Astrocyte of the spinal cord (primary cell): ENCODE measurements around the gene IL11RA.

ENCODE experiments used
- DNase-seq: peaks from one replicate; pipeline ENCODE4 v3.0.0; 2011; ENCODE audit warnings: low read depth, low spot score
- H3K4me3 ChIP-seq: 2 replicates; pipeline ENCODE4 v1.5.1; 2011; ENCODE audit warnings: low read depth, mild to moderate bottlenecking, low read length, moderate library complexity
- in situ Hi-C: cut with HindIII; loops from 2 replicates; pipeline ENCODE4 v1.10.0; 2017; ENCODE audit warnings: low sequenced_read_pairs
- TF ChIP-seq, protein P1 (sequence below): IDR thresholded peaks from 2 replicates; pipeline ENCODE4 v1.5.1; 2012; ENCODE audit warnings: low read depth, mild to moderate bottlenecking, low read length, inconsistent platforms

IL11RA gene

DNA sequence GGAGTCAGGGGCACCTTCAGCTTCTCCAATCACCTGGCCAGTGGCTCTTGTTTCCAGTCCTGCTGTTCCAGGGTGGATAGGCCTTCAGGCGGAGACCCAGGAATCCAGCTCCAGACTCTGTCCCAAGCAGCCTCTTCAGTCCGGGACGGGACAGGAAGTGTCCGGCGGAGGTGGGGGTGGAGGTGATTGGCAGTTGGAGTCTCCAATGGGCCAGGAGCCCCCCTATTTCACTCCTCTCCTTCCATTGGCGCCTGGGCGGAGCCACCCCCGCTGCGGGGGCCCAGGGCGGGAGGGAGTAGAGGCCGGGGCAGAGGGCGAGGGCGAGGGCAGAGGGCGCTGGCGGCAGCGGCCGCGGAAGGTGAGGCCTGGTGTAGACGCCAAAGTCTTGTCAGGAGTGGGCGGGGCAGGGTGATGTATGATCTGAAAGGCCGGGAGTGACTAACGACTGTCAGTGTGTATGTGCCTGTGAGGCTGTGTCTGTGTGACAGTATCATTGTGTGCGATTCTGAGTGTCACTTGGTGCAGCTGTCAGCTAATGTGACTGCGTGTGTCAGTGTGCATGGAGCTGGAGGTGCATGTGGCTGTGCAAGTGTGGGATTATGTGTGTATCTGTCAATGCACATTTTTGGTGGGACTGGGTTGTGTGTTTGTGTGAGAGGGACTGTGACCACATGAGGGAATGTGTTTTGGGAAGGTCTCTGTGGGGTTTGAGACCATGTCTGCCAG is at the start of gene IL11RA:
IL11RA (plus strand) TSS at position 310 of the 726 bp plus-strand sequence. CDS start 3,033 bp downstream, outside the sequence.
- in situ Hi-C loops = no loop called here
- DNase-seq = peak; percentile 80
- TF ChIP-seq, protein P1, sequence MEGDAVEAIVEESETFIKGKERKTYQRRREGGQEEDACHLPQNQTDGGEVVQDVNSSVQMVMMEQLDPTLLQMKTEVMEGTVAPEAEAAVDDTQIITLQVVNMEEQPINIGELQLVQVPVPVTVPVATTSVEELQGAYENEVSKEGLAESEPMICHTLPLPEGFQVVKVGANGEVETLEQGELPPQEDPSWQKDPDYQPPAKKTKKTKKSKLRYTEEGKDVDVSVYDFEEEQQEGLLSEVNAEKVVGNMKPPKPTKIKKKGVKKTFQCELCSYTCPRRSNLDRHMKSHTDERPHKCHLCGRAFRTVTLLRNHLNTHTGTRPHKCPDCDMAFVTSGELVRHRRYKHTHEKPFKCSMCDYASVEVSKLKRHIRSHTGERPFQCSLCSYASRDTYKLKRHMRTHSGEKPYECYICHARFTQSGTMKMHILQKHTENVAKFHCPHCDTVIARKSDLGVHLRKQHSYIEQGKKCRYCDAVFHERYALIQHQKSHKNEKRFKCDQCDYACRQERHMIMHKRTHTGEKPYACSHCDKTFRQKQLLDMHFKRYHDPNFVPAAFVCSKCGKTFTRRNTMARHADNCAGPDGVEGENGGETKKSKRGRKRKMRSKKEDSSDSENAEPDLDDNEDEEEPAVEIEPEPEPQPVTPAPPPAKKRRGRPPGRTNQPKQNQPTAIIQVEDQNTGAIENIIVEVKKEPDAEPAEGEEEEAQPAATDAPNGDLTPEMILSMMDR = no peak

DNA sequence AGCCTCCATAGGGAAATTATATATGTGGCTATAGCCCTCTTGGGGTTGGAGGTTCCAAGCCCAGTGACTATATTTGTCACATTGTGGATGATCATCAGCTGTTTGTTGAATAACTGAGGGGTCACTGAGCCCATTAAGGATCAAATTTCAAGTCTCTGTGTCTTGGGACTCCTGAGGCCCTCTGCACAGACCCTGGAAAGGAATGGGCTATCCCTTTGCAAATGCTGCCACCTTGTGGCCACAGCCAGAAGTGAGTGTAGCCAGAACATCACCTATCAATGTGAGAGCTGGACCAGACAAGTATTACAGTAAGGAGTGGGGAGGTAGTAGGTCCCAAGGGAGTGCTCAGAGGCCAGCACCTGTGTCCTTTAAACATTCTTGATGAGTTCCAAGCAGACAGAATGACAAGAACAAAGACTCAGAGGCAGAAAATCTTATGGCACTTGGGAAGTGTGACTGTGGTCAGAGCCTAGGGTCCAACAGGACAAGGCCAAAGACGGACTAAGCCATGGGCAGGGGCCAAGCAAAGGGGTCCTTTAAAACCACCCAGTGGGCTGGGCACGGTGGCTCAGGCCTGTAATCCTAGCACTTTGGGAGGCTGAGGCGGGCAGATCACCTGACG is 48.3 kb upstream of the IL11RA start:
- in situ Hi-C loops = no loop called here
- peak; percentile 65 for DNase-seq
- TF ChIP-seq, protein P1 = peak; percentile 90
- H3K4me3 ChIP-seq = no peak overlapping the region

More for the DNA sequence above, at the start of gene IL11RA:
- H3K4me3 ChIP-seq = peak within 1 kb of the TSS; percentile 35

DNA sequence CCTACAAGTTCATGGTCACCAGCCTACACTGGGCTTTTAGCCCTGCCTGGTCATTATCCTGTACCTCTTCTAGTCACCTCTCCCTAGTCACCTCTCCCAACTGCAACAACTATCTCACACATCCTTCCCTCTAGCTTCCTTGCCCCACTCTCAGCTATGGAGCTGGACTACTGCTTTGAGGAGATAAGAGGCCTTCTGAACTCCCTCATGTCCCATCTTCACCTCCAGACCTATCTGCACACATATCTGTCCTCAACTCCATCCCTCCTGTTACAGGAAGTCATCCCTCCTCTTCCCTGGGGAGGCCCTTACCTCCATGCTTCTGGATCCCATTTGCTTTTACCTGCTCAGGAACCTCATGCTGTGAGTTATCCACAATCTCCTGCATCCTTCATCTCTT is 45.8 kb upstream of the IL11RA start:
- H3K4me3 ChIP-seq = no peak overlapping the region
- TF ChIP-seq, protein P1 = no peak
- no peak for DNase-seq
- in situ Hi-C loops = no loop called here

DNA sequence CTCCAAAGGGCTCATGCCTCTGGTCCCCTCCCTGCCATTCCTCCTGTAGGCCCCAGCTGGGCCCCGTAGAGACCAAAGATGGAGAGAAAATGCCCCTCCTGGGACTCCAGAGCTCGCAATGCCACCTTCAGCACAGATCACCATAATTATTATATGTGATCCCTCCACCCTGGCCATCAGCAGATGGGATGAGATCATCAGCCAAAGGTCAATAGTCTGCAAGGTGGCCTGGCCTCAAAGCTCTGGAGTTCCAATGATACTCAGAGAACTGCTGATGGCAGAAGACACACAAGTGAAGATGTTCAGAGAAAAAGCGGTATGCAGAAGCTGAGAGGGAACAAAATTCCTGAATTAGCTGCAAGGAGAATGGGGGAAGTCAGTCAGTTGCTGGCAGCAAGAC is 45.1 kb upstream of the IL11RA start:
- in situ Hi-C loops = no loop called here
- no peak for DNase-seq
- TF ChIP-seq, protein P1 = no peak
- H3K4me3 ChIP-seq = no peak overlapping the region

DNA sequence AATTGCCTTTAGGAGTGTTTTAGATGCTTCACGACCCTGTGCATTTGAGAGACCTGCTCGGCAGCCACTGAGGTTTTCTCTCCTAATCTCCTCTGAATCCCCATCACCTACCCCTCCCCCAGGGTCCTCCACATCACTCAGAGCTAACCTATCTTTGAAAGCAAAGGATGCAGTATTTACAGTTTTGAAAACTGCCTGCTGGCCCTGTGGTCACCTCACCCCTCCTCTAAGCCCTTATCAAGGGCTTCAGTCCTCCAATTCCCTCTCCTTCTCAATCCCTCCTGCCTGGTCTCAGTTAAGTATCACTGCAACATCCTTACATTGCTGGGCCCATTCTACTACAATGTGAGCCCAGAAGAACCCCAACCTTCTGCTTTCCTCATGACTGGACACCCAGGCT is 44.7 kb upstream of the IL11RA start:
- DNase-seq = no peak
- TF ChIP-seq, protein P1 = no peak
- in situ Hi-C loops = no loop called here
- H3K4me3 ChIP-seq = no peak overlapping the region

DNA sequence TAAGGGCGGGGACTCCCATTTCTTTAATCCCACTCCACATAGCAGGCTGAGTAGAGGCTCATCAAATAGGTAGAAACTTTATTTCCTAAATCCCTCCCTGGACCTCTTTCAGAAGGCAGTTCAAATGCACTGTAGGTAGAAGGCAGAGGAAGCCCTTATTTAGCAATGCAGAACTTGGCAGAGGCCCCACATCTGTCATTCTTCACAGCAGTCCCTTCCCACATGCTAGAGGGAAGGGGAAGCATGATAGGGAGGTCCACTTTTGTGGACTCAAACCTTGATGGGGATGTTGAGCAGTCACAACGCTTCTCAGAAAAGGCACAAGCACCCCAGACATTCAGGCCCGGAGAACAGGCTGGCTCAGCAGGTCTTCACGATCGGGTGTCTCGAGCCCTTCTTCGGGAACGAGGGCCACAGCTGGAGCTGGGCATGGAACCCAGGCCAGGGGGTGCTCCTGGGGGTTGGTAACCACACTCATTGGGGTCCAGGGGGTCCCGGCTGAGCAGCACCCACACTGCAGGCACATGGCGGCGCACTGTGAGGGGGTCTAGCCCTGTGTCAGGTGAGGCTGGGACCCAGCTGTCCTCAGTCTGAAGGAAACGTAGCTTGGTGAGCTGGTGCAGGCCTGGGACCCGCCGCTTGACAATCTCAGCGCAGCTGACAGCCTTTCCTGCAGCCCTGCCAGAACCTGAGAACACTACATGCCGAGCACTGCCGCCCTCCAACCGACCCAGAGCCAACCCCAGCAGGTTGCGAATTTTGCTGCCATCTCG is 41.4 kb upstream of the IL11RA start:
- no peak for DNase-seq
- no peak overlapping the region for H3K4me3 ChIP-seq
- TF ChIP-seq, protein P1 = no peak
- in situ Hi-C loops = no loop called here
